Measurements from ENCODE around the gene PRSS35. TPM values are rescaled to one million over a fixed set of nuclear protein-coding genes. Genes with fewer than 3 reads are reported as not detected.

PRSS35 gene
- total and polyA plus RNA-seq, 2 experiments from 2014 or later = 1.7 to 2.1 TPM

DNA sequence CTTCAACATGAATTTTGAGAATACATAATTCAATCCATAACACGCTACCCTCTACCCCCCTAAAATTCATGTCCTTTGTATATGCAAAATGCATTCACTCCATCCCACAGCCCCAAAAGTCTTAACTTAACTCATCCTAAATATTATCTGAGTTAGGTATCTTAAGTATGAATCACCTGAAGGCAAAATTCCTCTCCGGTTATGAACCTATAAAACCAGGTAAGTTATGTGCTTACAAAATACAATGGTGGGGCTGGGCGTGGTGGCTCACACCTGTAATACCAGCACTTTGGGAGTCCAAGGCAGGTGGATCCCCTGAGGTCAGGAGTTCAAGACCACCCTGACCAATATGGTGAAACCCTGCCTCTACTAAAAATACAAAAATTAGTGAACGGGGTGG, 23.5 kb upstream of the PRSS35 start (continued):
- TF ChIP-seq, protein P1, sequence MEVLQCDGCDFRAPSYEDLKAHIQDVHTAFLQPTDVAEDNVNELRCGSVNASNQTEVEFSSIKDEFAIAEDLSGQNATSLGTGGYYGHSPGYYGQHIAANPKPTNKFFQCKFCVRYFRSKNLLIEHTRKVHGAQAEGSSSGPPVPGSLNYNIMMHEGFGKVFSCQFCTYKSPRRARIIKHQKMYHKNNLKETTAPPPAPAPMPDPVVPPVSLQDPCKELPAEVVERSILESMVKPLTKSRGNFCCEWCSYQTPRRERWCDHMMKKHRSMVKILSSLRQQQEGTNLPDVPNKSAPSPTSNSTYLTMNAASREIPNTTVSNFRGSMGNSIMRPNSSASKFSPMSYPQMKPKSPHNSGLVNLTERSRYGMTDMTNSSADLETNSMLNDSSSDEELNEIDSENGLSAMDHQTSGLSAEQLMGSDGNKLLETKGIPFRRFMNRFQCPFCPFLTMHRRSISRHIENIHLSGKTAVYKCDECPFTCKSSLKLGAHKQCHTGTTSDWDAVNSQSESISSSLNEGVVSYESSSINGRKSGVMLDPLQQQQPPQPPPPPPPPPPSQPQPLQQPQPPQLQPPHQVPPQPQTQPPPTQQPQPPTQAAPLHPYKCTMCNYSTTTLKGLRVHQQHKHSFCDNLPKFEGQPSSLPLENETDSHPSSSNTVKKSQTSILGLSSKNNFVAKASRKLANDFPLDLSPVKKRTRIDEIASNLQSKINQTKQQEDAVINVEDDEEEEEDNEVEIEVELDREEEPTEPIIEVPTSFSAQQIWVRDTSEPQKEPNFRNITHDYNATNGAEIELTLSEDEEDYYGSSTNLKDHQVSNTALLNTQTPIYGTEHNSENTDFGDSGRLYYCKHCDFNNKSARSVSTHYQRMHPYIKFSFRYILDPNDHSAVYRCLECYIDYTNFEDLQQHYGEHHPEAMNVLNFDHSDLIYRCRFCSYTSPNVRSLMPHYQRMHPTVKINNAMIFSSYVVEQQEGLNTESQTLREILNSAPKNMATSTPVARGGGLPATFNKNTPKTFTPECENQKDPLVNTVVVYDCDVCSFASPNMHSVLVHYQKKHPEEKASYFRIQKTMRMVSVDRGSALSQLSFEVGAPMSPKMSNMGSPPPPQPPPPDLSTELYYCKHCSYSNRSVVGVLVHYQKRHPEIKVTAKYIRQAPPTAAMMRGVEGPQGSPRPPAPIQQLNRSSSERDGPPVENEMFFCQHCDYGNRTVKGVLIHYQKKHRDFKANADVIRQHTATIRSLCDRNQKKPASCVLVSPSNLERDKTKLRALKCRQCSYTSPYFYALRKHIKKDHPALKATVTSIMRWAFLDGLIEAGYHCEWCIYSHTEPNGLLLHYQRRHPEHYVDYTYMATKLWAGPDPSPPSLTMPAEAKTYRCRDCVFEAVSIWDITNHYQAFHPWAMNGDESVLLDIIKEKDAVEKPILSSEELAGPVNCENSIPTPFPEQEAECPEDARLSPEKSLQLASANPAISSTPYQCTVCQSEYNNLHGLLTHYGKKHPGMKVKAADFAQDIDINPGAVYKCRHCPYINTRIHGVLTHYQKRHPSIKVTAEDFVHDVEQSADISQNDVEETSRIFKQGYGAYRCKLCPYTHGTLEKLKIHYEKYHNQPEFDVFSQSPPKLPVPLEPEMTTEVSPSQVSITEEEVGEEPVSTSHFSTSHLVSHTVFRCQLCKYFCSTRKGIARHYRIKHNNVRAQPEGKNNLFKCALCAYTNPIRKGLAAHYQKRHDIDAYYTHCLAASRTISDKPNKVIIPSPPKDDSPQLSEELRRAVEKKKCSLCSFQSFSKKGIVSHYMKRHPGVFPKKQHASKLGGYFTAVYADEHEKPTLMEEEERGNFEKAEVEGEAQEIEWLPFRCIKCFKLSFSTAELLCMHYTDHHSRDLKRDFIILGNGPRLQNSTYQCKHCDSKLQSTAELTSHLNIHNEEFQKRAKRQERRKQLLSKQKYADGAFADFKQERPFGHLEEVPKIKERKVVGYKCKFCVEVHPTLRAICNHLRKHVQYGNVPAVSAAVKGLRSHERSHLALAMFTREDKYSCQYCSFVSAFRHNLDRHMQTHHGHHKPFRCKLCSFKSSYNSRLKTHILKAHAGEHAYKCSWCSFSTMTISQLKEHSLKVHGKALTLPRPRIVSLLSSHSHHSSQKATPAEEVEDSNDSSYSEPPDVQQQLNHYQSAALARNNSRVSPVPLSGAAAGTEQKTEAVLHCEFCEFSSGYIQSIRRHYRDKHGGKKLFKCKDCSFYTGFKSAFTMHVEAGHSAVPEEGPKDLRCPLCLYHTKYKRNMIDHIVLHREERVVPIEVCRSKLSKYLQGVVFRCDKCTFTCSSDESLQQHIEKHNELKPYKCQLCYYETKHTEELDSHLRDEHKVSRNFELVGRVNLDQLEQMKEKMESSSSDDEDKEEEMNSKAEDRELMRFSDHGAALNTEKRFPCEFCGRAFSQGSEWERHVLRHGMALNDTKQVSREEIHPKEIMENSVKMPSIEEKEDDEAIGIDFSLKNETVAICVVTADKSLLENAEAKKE (CRISPR knock-in tag; IDR thresholded peaks at IDR 0.05) = no peak
- TF ChIP-seq EZH2 (IDR thresholded peaks at IDR 0.05; ENCODE audit: low read depth, unreplicated experiment) = no peak
- TF ChIP-seq POLR2AphosphoS5 (IDR thresholded peaks at IDR 0.05; ENCODE audit: low read depth) = no peak

DNA sequence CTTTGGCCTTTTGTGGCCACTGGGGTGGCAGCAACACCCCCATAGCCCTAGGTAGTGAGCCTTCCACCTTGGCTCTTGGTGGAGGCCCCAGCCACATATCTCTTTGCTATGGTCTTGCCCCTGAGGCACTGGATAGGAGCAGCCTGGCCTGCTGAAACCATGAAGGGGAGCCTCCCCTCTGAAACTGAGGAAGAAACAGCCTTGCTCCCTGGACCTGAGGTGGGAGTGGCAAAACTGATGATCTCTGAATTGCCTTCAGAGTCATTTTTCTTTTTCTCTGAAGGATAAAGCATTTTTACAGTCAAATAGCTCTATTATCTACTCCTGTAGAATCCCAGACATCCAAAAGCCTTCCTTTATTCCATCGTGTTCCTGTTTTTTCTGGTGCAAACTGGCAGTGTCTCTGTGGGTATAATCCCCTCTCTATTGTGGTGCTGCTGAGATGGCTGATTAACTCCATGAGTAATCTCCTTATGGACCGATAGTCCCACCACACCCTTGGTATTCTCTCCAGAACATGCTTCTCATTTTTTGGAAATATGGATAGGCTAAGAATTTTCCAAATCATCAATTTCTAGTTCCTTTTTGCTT, 22.0 kb upstream of the PRSS35 start:
- Histone ChIP-seq H2AFZ (peak overlapping the region; percentile 52), H3K9me2 (ENCODE audit: insufficient read depth) (no peaks in the 10 kb centered on the region), H4K20me1 (replicated peaks; ENCODE audit: insufficient read depth) (no peaks in the 10 kb centered on the region), H3F3A (replicated peaks; ENCODE audit: low read depth) (no peaks in the 10 kb centered on the region), H3K27ac (ENCODE audit: low read depth) (no peak overlapping the region), H3K4me3 (no peak overlapping the region), H3K4me2 (no peak overlapping the region), H3K36me3 (ENCODE audit: insufficient read depth) (no peaks in the 10 kb centered on the region), H3K27me3 (ENCODE audit: insufficient read depth) (no peaks in the 10 kb centered on the region), H3K4me1 (ENCODE audit: insufficient read depth) (no peaks in the 10 kb centered on the region), H3K79me2 (replicated peaks; ENCODE audit: insufficient read depth) (no peaks in the 10 kb centered on the region)
- no peak for DNase-seq (ENCODE audit: low spot score)
- no peak for ATAC-seq
- Mint-ChIP-seq H3K4me3 (no peak overlapping the region), H3K36me3 (ENCODE audit: low read depth) (no peaks in the 10 kb centered on the region), H3K27ac (no peak overlapping the region), H3K4me1 (no peaks in the 10 kb centered on the region), H3K27me3 (ENCODE audit: insufficient read depth, low read depth, poor library complexity) (peaks cover 3% of the 10 kb centered on the region), H3K9me3 (0 out of 3 replicates have a peak, but pooled peaks cover under 1% of the 10 kb centered on the region)
- TF ChIP-seq POLR2AphosphoS5 (IDR thresholded peaks at IDR 0.05; ENCODE audit: low read depth) (no peak), ZNF114 (CRISPR knock-in tag; IDR thresholded peaks at IDR 0.05) (no peak)
- TF ChIP-seq, protein P2, sequence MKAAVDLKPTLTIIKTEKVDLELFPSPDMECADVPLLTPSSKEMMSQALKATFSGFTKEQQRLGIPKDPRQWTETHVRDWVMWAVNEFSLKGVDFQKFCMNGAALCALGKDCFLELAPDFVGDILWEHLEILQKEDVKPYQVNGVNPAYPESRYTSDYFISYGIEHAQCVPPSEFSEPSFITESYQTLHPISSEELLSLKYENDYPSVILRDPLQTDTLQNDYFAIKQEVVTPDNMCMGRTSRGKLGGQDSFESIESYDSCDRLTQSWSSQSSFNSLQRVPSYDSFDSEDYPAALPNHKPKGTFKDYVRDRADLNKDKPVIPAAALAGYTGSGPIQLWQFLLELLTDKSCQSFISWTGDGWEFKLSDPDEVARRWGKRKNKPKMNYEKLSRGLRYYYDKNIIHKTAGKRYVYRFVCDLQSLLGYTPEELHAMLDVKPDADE (IDR thresholded peaks at IDR 0.05) = no peak

Measured in GM23338 (cell line).